NCI-H2029 treated with DMSO at 0.1 percent for 48 hours (cell line): ENCODE data around the gene NDUFA8.
A peak's percentile ranks its signal among the peaks of the same experiment; 100 is the strongest.

Source experiments
- DNase-seq: peaks from one replicate; lab custom pipeline; 2025; lab: John Stamatoyannopoulos, UW

NDUFA8 gene

DNA sequence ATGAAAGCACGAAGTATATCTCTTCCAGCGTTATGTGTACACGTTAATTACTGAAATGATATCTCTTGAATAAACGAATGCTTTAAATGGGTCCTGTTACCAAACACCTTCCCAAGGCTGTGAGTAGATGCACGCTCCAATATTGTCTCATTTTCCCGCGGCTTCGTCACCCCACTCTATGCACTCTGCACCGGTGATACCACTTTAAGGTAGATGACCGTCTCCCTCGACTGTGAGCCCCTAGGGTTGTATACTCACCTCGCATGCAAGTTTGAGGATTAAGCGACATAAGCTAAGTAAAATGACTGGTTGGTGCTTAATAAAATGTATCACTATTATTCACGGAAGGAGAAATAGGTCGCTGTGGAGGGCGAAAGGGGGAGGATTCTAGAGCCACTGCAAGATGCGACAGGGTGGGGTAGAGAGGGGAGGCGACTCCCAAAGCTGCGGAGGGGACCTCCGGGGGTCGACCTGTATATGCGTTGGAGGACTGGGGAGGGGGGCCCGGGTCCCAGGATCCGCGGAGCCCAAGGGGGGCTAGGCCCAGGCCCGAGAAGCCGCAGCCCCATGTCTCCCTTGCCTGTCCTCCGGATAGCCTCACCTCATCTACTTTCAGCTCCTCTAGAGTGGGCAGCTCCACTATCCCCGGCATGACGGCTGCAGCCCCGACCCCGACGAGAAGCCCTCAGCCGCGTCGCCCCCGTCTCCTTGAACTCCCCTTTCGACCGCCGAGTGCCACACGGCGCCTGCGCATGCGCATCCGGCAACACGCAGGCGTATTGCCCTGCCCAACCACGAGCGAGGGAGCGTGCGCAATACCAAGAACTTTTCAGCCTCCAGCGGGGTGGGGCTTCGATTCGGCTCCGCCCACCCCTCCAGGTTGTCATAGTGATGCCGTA lies at the start of gene NDUFA8, which contains the start of gene MORN5:
TSS of gene NDUFA8 (minus strand) at position 754 of the 899 bp plus-strand sequence. CDS start at position 652, 102 bp downstream.
TSS of gene MORN5 (plus strand) at position 883 of the 899 bp plus-strand sequence. CDS start 65 bp downstream, outside the sequence.
- peak; percentile 90 for DNase-seq

DNA sequence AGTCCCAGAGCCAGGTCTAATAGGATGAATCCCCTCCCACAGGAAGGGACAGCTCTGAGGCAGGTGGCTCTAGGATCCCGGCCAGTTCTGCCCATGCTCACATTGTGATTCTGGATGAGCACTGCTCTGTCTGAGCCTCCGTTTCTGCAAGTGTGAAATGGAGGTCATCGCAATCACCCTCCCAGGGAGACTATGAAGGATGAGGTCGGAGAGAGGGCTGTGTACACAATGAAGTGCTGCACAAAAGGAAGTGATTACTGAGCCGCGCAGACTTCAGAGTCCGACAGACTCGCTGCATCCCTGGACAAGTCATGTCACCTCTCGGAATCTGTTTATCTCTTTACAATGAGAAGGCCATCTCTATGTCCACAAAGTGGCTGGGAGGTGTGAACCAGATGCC lies 47.5 kb upstream of the NDUFA8 start:
- DNase-seq, result no peak

DNA sequence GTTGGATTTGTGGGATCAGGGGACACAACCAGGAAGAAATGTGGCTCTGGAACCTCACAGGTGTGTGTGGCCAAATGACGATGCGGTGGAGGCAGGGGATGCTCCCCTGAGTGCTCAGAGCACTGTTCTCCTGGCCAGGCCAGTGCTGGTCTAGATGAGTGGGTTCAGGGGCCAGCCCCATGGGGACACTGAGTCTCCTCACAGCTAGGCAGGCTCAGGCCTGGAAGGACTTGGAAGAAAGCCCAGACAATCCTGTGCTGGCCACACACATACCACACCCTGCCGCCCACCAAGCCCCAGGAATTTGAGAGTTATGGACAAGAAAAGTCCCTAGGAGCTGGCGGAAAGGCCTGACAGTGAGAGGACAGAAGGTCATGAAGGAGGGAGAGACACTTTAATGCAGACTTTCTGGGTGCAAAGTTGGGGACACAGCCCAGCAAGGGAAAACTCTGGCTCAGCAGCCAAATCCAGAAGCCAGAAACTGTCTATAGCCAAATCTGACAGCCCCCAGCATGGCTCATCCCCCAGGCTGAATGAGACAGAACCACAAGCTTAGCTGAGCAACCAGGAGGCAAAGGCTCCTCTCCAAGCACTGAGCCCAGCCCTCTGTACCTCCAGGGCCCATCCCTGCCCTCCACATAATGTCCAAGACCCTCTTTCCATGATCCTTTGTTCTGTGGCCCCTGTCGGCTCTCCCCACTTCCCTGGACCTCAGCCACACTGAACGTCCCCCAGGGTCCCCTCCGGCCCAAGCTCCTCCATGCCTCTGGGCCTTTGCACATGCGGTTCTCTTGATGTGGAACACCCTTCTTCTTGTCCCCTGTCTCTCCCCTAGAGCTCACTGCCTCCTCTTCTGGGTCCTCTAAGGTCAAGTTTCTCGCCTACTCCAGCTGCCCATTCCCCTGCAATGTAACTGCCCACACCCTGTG lies 46.8 kb upstream of the NDUFA8 start:
- DNase-seq, result no peak

DNA sequence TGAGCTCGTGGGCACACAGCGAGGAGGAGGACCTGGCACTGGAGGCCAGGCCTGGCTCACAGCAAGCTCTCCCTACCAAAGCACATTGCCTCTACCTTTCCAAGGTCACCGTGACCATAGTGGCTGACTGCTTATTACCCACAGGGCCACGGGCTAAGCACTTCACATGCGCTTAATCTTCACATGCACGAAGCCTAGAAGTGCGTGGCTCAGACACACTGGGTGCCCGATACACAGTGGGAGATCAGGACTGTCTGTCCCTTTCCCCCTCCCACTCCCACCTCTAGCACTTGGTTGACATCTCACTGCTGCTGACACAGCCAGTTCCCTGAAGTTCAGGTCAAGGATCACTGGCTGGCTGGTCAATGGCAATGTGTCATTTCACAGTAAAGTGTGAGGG lies 45.6 kb upstream of the NDUFA8 start:
- no peak for DNase-seq

DNA sequence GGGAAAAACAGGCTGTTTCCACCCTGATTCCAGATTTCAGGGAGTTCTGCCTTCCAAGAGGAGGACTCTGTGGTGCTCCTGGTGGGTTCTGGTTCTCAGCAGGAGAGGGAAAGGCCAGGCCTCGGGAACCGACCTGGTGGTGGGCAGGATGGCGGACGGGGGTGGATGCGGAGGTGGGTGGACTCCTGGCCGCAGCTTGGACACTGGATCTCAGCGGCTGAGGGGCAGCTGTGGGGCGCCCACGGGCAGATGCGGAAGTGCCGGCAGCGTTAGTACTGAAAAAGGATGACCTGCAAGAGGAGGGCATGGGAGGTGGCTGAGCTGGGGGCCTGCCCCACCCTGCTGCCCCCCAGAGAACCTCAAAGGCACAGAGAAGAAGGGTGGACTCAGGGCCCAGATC lies 44.9 kb upstream of the NDUFA8 start:
- no peak for DNase-seq

DNA sequence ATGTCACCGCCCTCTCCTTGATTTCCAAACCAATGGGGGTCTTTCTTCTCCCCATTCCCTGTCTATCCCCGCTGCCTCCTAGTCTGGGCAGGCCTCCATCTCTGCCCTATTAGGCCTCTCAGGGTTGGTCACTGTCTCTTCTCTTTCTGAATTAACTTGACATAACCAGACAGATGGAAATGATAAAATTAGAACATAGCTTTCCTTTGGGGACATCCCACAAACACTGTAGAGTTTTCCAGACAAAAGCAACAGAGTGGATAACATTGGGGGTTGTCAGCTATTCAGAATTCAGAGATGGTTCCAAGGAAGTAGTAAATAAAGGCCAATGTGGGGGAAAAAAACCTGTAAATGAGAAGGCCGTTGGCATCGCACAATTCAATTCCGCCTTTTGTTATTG lies 44.5 kb upstream of the NDUFA8 start:
- DNase-seq, result no peak

DNA sequence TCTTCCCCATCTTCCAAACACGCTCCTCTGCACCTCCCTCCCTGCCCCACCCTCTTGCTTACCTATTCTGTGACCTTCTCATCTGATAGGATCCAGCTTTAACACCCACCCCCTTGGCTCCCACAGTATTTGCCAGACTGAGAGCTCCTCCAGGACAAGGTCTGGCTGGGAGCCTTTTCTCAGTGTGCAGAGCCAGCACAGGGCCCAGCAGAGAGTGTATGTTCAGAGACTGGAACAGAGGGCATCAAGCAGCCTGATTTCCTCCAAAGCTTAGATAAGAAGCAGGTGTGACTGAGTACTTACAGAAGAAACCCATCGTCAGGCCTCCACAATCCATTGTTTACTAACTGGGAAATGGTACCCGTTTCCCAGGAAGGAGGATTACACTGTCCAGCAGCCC lies 42.5 kb upstream of the NDUFA8 start:
- no peak for DNase-seq

DNA sequence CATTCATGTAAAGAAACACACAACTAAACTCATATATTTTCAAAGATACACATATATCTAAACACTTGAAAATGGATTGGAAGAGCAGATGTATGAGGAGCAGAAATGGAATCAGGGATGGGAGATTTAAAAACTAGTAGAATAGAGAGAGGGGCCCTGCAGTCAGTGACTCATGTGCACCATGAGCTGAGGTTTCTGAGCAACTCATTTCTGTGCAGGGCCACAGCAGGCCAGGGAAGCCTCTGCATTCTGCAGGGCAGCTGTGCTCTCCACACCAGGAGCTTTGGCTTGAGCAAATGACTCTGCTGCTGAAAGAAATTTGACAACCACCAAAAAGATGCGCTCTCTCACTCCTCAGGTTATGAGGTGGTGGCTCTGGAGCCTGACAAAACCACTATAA lies 42.1 kb upstream of the NDUFA8 start:
- no peak for DNase-seq

DNA sequence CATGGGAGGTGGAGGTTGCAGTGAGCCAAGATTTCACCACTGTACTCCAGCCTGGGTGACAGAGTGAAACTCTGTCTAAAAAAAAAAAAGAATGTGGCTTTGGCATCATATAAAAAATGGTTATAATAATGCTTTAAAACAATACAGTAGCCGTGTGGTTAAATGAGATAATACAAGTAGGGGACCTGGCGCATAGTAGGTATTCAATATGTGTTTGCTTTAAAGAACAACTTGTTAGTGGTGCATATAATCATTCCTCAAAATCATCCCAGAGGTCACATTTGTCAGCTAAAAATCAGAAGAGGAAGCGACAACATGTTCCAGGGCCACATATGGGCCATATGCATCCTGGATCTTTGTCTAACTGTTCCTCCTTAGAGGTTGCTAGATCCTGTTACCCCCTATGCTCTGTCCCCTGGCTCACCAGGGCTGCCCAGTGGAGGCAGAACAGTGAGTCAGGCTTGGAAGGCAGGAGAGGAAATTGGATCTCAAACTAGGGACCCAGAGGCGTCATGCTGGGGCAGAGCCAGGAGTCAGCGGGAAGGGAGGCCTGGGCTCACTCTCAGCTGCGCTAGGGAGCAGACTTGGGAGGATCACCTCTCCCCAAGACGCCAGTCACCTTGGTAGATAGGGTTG lies 41.5 kb upstream of the NDUFA8 start:
- no peak for DNase-seq

DNA sequence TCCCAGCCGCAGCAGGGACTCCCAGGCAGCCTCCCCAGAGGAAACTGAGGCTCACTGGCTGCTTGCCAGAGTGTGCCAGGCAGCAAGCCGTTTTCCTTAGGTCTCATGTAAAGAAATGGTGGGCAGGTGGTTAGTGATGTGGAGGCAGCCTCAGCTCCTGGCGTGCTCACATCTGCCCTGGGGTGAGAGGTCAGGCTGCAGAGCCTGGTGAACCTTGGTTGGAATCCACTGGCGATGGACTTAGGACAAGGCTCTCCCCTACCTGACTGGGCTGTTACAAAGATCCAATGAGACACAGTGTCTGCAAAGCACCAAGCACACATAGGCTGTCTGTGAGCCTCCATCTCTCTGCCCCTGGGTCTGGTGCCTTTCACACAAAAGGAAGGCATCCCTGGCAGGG lies 38.3 kb upstream of the NDUFA8 start:
- no peak for DNase-seq

DNA sequence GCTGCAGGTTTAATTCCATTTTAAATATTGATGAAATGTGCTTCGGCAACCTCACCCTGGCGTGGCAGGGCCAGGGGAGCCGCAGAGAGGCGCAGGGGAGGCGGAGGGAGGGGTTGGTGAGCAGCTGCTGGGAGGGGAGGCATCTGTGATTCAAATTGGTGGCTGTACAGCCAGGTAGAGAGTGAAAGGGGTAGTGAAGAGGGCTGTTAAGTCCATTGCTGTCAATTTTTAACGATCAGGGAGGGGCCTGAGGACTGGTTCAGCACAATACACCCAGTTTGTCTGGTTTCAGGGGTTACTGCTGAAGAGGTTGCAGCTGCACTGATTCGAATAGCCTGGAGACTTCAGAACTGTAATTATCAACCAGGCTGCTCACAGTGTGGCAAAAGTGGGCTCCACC lies 37.8 kb upstream of the NDUFA8 start:
- DNase-seq, result no peak

DNA sequence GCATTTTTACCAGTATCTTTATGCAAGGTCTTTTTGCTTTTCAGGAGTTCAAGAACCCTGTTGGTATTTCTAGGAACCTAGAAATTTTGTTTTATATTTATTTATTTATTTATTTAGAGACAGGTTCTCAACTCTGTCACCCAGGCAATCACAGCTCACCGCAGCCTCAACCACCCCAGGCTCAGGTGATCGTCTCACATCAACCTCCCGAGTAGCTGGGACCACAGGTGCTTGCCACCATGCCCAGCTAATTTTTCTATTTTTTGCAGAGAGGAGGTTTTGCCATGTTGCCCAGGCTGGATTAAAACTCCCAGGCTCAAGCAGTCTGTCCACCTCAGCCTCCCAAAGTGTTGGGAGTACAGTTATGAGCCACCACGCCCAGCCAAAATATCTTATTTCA lies 36.3 kb upstream of the NDUFA8 start:
- DNase-seq, result no peak

DNA sequence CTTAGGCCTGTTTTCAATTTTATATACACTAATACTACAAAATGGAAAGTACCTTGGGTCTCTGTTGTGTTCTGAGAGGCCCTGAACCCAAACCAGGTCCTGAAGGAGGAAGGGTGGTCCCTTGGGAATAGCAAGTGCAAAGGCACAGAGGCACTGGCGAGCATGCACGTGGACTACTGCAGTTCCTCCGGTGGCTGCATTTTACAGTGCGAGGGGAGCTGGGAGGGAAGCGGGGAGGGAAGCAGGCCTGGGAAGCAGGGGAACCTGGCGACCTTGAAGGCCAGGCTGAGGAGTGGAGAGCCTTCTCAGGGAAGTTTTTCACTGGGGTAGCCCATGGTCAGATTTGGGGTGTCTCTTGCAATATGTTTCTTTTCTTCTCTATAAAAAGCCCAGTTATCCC lies 34.1 kb upstream of the NDUFA8 start:
- DNase-seq, result no peak

DNA sequence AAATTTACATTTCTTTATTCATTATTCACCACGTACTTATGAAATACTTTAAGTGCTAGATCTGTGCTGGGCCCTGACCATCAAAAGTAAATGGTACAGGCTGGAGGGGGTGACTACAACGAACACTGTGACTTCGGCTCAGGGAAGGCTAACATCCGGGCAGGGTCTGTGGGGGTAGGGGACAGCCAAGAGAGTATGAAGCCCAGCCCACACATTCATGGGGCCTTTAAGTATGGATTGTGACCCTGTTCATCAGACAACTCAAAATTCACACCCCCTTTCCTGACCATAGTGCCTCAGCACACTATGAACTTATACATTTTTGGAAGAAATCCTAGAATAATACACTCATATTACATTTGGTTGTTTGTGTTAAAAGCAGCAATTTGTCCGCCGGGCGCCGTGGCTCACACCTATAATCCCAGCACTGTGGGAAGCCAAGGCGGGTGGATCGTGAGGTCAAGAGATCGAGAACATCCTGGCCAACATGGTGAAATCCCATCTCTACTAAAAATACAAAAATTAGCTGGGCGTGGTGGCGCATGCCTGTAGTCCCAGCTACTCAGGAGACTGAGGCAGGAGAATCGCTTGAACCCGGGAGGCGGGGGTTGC lies 33.4 kb upstream of the NDUFA8 start:
- no peak for DNase-seq

DNA sequence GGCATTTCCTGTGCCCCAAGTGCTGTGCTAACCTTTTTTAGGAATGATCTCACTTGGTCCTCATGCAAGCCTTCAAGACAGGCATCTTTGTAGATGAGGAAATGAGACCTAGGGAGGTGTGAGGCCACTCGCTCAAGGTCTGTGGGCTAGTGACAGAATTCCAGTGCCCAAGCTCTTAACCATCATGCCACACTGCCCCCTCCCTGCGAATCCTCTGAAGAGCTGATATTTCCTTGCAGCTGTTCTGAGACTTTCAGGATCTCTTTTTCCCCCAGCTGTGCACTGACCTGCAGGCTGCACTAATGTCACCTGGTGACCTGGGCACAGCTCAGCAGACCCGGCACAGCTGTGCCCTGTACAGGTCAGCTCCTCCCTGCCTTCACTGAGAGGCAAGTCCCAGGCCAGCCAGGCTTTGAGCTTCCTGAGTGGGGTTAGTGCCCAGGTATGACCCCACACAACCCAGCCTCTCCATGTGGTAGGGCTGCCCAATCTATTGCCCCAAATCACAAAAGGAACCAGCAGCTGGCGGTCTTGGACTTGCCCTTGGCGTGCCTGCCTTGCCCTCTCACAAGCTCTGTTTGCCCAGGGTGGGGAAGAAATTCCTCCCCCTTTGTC lies 32.8 kb upstream of the NDUFA8 start:
- no peak for DNase-seq

DNA sequence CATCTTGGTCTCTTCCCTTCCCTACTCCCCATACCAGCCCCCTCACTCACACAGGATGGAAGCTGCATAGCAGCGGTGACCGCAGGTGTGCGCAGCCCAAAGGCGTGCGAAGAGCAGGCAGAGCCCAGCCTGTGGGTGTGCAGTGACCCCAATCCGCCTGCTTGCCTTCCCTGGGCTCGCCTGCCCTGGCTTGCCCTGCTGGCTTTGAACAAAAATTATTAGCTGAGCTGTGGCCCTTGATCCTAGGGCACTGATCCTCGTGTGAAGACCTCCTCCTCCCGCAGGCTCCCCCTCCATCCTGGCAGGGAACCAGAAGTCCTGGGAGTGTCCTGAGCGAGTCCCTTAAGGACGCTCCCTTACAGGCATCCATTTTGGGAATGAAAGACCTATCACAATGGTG lies 32.0 kb upstream of the NDUFA8 start:
- no peak for DNase-seq

DNA sequence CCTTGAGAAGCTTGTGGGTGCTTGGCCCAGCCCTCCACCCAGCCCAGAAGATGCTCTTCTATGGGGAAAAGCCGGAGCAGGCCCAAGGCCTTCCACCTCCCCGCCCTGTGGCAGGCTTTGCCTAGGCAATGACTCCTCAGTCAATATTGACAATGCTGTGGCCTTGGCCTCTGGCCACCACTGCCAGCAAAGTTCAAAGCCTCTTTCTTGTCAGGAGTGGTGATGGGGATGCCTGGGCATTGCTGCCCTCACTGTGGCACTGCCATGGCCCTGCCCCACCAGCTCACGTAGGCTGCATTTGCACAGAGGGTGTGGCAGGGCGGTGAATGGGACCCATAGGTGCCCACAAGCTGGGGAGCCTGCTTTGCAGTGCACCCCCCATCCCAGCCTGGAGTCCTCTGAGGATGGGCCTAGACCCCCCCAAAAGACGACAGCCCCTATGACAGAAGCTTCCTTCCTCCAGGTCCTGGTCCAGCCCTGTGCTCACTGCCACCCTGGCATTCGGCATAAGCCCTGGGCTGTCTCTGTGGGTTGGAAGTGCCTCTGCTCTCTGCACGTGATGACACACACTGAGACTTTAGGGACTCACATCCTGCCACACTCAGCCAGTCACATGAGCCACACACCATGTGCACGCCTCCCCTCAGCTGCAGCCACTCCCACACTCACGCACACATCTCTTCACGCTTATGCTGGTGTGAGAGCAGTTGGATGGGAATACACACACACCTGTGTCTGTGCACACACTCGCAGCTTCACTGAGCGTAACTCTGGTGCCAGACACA lies 31.2 kb upstream of the NDUFA8 start:
- DNase-seq, result no peak

DNA sequence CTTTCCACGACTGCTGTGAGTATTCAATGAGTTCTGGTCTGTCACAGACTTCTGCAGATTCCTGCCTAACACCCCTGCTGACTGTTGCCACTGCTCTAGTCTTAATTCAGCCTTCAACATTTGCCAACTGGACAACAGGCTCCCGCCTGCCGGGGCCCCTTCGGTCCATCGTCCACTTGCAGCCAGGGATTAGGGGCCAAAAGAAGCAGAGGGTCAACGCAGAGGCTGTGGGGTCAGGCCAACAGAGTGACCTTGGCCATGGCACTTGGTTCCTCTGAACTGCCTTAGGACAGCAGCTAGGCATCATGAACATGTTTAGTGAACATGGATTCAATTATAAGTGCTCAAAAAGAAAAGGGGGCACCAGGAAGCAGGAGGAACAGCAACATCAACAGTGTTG lies 28.8 kb upstream of the NDUFA8 start:
- DNase-seq, result no peak

DNA sequence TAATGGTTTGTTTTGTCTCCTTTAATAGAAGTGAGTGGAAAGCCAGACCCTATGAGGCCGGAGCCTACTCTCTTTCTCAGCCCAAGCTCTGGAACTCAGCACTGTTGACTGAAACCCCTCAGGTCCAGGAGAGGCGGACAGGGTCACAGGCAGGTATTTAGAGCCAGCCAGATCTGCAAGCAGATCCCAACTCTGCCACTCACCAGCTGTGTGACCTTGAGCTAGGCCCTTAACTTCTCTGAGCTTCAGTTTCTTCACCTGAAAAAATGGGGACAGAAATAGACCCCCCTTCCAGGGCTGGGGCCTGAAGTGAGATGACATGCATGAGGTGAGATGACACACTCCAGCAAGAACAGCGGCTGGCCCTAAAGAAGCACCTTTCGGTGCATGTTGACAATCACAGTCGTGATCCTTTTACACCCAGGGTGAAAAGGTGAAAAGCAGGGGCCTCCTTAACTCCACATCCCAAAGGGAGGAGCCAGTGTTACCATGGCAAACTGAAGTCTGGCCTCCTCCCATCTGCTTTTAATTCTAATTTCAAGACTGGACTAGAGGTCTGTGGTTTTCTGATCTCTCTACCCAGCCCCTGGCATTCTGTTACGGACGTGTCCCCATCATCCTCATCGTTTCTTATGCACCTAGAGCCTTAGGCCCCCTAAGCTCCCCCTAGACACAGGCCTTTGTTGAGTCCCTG lies 27.3 kb upstream of the NDUFA8 start:
- no peak for DNase-seq

DNA sequence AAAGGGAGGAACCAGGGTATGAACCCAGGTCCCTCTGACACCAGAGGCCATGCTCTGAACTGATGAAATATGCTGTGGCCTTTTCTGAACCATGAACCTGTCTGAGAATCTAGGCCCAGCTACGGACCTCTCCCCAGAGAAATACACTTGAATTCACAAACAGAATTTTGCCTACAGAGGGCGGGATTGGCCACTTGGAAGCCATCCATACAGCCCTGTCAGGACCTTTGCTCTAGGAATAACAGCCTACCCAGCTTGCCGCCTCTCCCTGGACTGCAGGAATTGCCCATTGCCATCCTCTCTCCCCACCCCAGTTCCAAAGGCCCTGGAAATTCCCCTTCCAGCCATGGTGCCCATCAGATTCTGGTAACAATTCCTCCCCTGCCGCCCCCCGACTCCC lies 26.7 kb upstream of the NDUFA8 start:
- DNase-seq, result no peak
